ENCODE measurements around the gene FAM3D.
"Not testable (repeated sequence)": the region's sequence is repeated elsewhere in the genome, so short reads cannot be mapped to it uniquely, and the experiment has no call there.

The FAM3D gene

GRCh38 chr3:58681863-58682262 is 15.3 kb upstream of the FAM3D start:
- Histone ChIP-seq H3K27me3 (ENCODE audit: control insufficient read depth, insufficient read depth, low read length) (no peaks in the 10 kb centered on the region), H3K4me1 (ENCODE audit: control insufficient read depth, insufficient read depth, low read length) (no peaks in the 10 kb centered on the region), H3K9ac (ENCODE audit: low read depth, low read length) (no peak overlapping the region), H3K36me3 (ENCODE audit: control insufficient read depth, insufficient read depth, low read length) (no peaks in the 10 kb centered on the region), H3K9me3 (ENCODE audit: control insufficient read depth, insufficient read depth, low read length) (no peaks in the 10 kb centered on the region), H3K4me3 (ENCODE audit: low read depth, low read length) (no peak overlapping the region)

DNA sequence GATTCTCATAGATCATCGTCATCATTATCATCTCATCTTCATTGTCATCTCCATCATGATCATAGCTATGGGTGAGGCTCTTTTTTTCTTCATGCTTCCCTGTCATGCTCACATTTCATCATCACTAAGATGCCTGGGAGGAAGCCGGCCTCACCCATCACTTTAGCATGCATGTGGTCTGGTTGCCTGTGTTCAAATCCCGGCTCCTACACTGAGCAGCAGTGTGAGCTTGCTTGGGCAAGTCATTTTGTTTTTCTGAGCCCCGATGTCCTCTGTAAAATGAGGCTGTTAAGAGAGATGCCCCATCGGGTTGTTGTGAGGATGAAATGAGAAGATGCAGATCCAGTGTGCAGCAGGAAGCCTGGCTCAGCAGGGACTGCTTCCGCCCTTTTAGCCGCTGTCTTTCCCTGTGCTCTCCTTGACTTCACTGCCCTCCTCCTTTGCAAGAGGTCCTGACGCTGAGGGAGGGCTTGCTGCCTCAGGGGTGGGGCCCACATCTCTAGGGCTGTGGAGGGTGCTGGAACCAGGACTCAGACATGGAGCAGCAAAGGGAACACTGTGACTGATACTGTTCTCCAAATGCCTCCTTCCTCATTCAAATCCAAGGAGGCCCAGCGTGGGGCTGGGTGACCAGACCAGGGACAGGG is 14.4 kb upstream of the FAM3D start:
- no peaks in the 10 kb centered on the region for H3K36me3 ChIP-seq (ENCODE audit: control insufficient read depth, insufficient read depth, low read length)
- H3K4me3 ChIP-seq (ENCODE audit: low read depth, low read length) = no peak overlapping the region
- no peaks in the 10 kb centered on the region for H3K4me1 ChIP-seq (ENCODE audit: control insufficient read depth, insufficient read depth, low read length)
- H3K9ac ChIP-seq (ENCODE audit: low read depth, low read length) = no peak overlapping the region
- no peaks in the 10 kb centered on the region for H3K27me3 ChIP-seq (ENCODE audit: control insufficient read depth, insufficient read depth, low read length)
- H3K9me3 ChIP-seq (ENCODE audit: control insufficient read depth, insufficient read depth, low read length) = no peaks in the 10 kb centered on the region

GRCh38 chr3:58679974-58680666 is 13.5 kb upstream of the FAM3D start:
- Histone ChIP-seq H3K9me3 (ENCODE audit: control insufficient read depth, insufficient read depth, low read length) (no peaks in the 10 kb centered on the region), H3K27me3 (ENCODE audit: control insufficient read depth, insufficient read depth, low read length) (no peaks in the 10 kb centered on the region), H3K36me3 (ENCODE audit: control insufficient read depth, insufficient read depth, low read length) (no peaks in the 10 kb centered on the region), H3K9ac (ENCODE audit: low read depth, low read length) (no peak overlapping the region), H3K4me3 (ENCODE audit: low read depth, low read length) (no peak overlapping the region), H3K4me1 (ENCODE audit: control insufficient read depth, insufficient read depth, low read length) (no peaks in the 10 kb centered on the region)

DNA sequence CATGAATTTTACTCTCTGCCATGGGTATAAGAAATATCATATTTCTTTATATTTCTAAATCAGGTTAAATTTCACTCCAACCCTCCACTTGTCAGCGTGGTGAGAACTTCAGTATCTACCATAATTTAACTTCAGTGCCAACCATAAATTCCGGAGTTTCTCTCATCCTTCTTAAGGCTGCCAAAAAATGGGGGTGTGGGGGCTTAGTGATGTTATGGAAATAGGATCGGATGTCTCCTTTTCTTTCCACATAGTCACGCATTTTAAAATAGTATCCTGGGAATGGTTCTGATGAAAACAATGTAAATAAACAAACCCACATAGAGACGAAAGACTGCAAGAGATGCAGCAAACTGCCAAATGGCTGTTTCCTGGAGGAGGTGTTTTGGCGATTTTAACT is 12.9 kb upstream of the FAM3D start:
- H3K27me3 ChIP-seq (ENCODE audit: control insufficient read depth, insufficient read depth, low read length) = no peaks in the 10 kb centered on the region
- no peaks in the 10 kb centered on the region for H3K4me1 ChIP-seq (ENCODE audit: control insufficient read depth, insufficient read depth, low read length)
- H3K9ac ChIP-seq (ENCODE audit: low read depth, low read length) = no peak overlapping the region
- H3K4me3 ChIP-seq (ENCODE audit: low read depth, low read length) = no peak overlapping the region
- no peaks in the 10 kb centered on the region for H3K36me3 ChIP-seq (ENCODE audit: control insufficient read depth, insufficient read depth, low read length)
- H3K9me3 ChIP-seq (ENCODE audit: control insufficient read depth, insufficient read depth, low read length) = no peaks in the 10 kb centered on the region

DNA sequence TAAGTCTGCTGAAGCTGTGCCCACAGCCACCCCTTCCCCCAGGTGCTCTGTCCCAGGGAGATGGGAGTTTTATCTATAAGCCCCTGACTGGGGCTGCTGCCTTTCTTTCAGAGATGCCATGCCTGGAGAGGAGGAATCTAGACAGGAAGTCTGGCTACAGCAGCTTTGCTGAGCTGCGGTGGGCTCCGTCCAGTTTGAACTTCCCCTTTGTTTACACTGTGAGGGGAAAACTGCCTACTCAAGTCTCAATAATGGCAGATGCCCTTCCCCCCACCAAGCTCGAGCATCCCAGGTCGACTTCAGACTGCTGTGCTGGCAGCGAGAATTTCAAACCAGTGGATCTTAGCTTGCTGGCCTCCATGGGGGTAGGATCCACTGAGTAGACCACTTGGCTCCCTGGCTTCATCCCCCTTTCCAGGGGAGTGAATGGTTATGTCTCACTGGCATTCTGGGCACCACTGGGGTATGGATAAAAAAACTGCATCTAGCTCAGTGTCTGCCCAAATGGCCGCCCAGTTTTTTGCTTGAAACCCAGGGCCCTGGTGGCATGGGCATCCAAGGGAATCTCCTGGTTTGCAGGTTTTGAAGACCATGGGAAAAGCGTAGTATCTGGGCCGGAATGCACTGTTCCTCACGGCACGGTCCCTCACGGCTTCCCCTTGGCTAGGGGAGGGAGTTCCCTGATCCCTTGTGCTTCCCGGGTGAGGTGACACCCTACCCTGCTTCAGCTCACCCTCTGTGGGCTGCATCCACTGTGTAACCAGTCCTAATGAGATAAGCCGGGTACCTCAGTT is 11.8 kb upstream of the FAM3D start:
- not testable (repeated sequence) for H3K4me1 ChIP-seq (ENCODE audit: control insufficient read depth, insufficient read depth, low read length); H3K27me3 ChIP-seq (ENCODE audit: control insufficient read depth, insufficient read depth, low read length); H3K9me3 ChIP-seq (ENCODE audit: control insufficient read depth, insufficient read depth, low read length); H3K36me3 ChIP-seq (ENCODE audit: control insufficient read depth, insufficient read depth, low read length); H3K4me3 ChIP-seq (ENCODE audit: low read depth, low read length); H3K9ac ChIP-seq (ENCODE audit: low read depth, low read length)

- no peak overlapping the region for H3K4me3 ChIP-seq (ENCODE audit: low read depth, low read length)
- no peaks in the 10 kb centered on the region for H3K4me1 ChIP-seq (ENCODE audit: control insufficient read depth, insufficient read depth, low read length)
- H3K36me3 ChIP-seq (ENCODE audit: control insufficient read depth, insufficient read depth, low read length) = no peaks in the 10 kb centered on the region
- H3K27me3 ChIP-seq (ENCODE audit: control insufficient read depth, insufficient read depth, low read length) = no peaks in the 10 kb centered on the region
- H3K9me3 ChIP-seq (ENCODE audit: control insufficient read depth, insufficient read depth, low read length) = no peaks in the 10 kb centered on the region
- no peak overlapping the region for H3K9ac ChIP-seq (ENCODE audit: low read depth, low read length)
Observed at GRCh38 chr3:58672880-58673279, 6.3 kb upstream of the FAM3D start.

DNA sequence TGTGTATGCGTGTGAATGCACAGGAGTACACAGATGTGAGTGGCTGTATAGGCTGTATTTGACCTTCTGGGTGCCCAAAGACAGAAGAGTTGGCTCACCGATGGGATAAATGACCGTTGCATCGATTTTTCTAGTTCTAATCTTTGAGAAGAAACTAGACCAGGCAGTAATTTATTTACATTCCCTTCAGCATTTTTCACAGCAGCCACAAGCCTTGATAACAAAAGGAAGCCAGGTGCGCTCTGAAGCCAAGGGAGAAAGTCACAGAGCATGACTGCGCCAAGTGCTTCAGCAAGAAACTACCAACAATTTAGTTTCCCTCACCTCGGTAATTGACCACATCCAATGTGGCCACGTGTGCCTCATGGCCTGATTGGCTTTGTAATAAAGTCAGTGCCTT is 5.9 kb upstream of the FAM3D start:
- Histone ChIP-seq H3K9ac (ENCODE audit: low read depth, low read length) (no peak overlapping the region), H3K36me3 (ENCODE audit: control insufficient read depth, insufficient read depth, low read length) (no peaks in the 10 kb centered on the region), H3K9me3 (ENCODE audit: control insufficient read depth, insufficient read depth, low read length) (no peaks in the 10 kb centered on the region), H3K4me3 (ENCODE audit: low read depth, low read length) (no peak overlapping the region), H3K27me3 (ENCODE audit: control insufficient read depth, insufficient read depth, low read length) (no peaks in the 10 kb centered on the region), H3K4me1 (ENCODE audit: control insufficient read depth, insufficient read depth, low read length) (no peaks in the 10 kb centered on the region)

DNA sequence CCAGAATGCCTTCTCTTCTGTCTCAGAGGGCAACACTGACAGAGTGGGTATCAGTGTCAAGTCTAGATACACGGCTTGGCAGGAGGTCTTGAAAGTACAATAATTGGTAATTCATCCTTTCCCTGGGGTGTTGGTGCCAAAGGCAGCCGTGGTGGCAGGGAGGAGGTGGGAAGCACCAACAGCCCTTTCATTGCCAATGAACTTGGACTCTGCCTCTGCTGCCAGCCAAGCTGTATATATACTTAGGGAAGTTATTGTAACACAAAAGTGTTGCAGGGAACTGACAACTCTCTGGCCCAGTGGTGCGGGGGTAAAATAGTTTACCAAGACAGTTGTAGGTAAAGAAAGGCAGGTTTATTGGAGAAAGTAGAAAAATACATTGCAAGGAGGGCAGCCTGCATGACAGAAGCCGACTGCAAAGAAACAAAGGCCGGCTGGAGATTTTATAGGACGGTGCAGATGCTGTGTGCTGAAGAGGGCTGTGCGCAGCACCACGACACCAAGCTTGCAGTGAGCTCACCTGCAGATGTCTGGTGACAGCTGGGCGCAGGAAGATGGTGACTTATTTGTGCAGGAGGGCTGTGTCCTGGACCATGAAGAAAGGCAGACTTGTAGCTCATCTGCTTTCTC is 4.0 kb upstream of the FAM3D start:
- H3K9me3 ChIP-seq (ENCODE audit: control insufficient read depth, insufficient read depth, low read length) = no peaks in the 10 kb centered on the region
- H3K9ac ChIP-seq (ENCODE audit: low read depth, low read length) = no peak overlapping the region
- H3K27me3 ChIP-seq (ENCODE audit: control insufficient read depth, insufficient read depth, low read length) = no peaks in the 10 kb centered on the region
- no peaks in the 10 kb centered on the region for H3K4me1 ChIP-seq (ENCODE audit: control insufficient read depth, insufficient read depth, low read length)
- no peak overlapping the region for H3K4me3 ChIP-seq (ENCODE audit: low read depth, low read length)
- no peaks in the 10 kb centered on the region for H3K36me3 ChIP-seq (ENCODE audit: control insufficient read depth, insufficient read depth, low read length)

GRCh38 chr3:58668247-58668646 is 1.7 kb upstream of the FAM3D start:
- H3K4me1 ChIP-seq (ENCODE audit: control insufficient read depth, insufficient read depth, low read length) = no peaks in the 10 kb centered on the region

DNA sequence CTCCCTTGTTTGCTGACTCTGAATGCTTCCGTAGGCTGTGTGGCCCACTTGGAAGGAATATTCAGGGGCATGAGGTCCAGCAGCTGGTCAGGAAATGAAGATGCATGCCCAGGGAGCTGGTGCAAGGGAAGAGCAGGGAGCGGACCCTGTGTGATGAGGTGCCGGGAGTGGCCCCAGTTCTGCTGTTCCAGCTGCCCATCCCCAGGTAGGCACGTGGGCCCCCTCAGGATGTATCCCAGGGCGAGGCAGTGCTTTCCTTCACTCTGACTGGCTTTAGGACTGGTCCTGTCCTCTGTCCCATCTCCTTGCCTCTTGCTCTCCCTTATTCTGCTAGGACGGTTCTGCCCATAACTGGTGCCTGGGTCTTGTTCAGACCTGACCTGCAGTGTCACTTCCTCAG is 1.1 kb upstream of the FAM3D start:
- no peaks in the 10 kb centered on the region for H3K36me3 ChIP-seq (ENCODE audit: control insufficient read depth, insufficient read depth, low read length)
- H3K27me3 ChIP-seq (ENCODE audit: control insufficient read depth, insufficient read depth, low read length) = no peaks in the 10 kb centered on the region
- no peak overlapping the region for H3K4me3 ChIP-seq (ENCODE audit: low read depth, low read length)
- H3K9me3 ChIP-seq (ENCODE audit: control insufficient read depth, insufficient read depth, low read length) = no peaks in the 10 kb centered on the region
- H3K4me1 ChIP-seq (ENCODE audit: control insufficient read depth, insufficient read depth, low read length) = no peaks in the 10 kb centered on the region
- no peak overlapping the region for H3K9ac ChIP-seq (ENCODE audit: low read depth, low read length)

More at GRCh38 chr3:58668247-58668646, 1.7 kb upstream of the FAM3D start:
- H3K9ac ChIP-seq (ENCODE audit: low read depth, low read length) = no peak overlapping the region
- H3K27me3 ChIP-seq (ENCODE audit: control insufficient read depth, insufficient read depth, low read length) = no peaks in the 10 kb centered on the region
- H3K36me3 ChIP-seq (ENCODE audit: control insufficient read depth, insufficient read depth, low read length) = no peaks in the 10 kb centered on the region
- H3K4me3 ChIP-seq (ENCODE audit: low read depth, low read length) = no peak overlapping the region
- H3K9me3 ChIP-seq (ENCODE audit: control insufficient read depth, insufficient read depth, low read length) = no peaks in the 10 kb centered on the region

- Histone ChIP-seq H3K9ac (ENCODE audit: low read depth, low read length) (no peak overlapping the region), H3K36me3 (ENCODE audit: control insufficient read depth, insufficient read depth, low read length) (no peaks in the 10 kb centered on the region), H3K27me3 (ENCODE audit: control insufficient read depth, insufficient read depth, low read length) (no peaks in the 10 kb centered on the region), H3K9me3 (ENCODE audit: control insufficient read depth, insufficient read depth, low read length) (no peaks in the 10 kb centered on the region), H3K4me3 (ENCODE audit: low read depth, low read length) (no peak overlapping the region), H3K4me1 (ENCODE audit: control insufficient read depth, insufficient read depth, low read length) (no peaks in the 10 kb centered on the region)
Observed at GRCh38 chr3:58667229-58667628, 655 bp upstream of the FAM3D start.
